B cell (primary cell): ENCODE measurements around the gene CCDC175. TPM values are rescaled to one million over a fixed set of nuclear protein-coding genes. Genes with fewer than 3 reads are reported as not detected.
A peak's percentile ranks its signal among the peaks of the same experiment; 100 is the strongest.

Experiments
- ATAC-seq: fragments of 200-7000 bp; cut with Tn5 transposase; one replicate; pipeline ENCODE4 v1.10.0; 2021; ENCODE audit warnings: low read depth, mild to moderate bottlenecking, moderate number of reproducible peaks, moderate library complexity
- CTCF ChIA-PET: fragments of 350-600 bp; sonication (Branson Sonifier 250); formaldehyde crosslinking; loops from one replicate; lab custom pipeline; 2021; ENCODE audit warnings: antibody characterized with exemption, inconsistent platforms; lab: Charles Lee
- POLR2A ChIA-PET: fragments of 350-600 bp; sonication (Branson Sonifier 250); formaldehyde crosslinking; loops from one replicate; lab custom pipeline; 2021; ENCODE audit warnings: antibody characterized with exemption; lab: Charles Lee
- DNase-seq: peaks from one replicate; pipeline ENCODE4 v3.0.0; 2013
- H2AFZ ChIP-seq: 2 replicates; pipeline ENCODE4 v1.6.1; 2012; ENCODE audit warnings: mild to moderate bottlenecking, low read depth, low read length; ENCODE audit not compliant: insufficient read depth, poor library complexity, severe bottlenecking
- H3K27ac ChIP-seq, 2 donors: 1 replicate in 1 of 2; 2 replicates in 1 of 2; pipeline ENCODE4 v1.5.1; 2012 to 2013; ENCODE audit warnings: low read length in 2 of 2, mild to moderate bottlenecking in 2 of 2, moderate library complexity in 1 of 2
- H3K27me3 ChIP-seq, 4 experiments: fragments of 200-600 bp in 1 of 4; sonication (generic) in 1 of 4; replicated peaks in 1 of 4; 1 replicate in 2 of 4; 2 replicates in 2 of 4; pipeline versions ENCODE4 v1.6.1 to v1.7.0; 2013 to 2016; ENCODE audit warnings: low read length in 3 of 4, mild to moderate bottlenecking in 2 of 4, mixed read lengths in 1 of 4, moderate library complexity in 1 of 4; ENCODE audit not compliant: insufficient read depth in 4 of 4, control insufficient read depth in 3 of 4; ENCODE audit errors: control extremely low read depth in 1 of 4
- H3K36me3 ChIP-seq, 2 experiments: replicated peaks in 1 of 2; 1 replicate in 1 of 2; 2 replicates in 1 of 2; pipeline versions ENCODE4 v1.6.1 to v1.7.1; 2013; ENCODE audit warnings: low read length in 1 of 2; ENCODE audit not compliant: insufficient read depth in 2 of 2, control insufficient read depth in 1 of 2; ENCODE audit errors: control extremely low read depth in 1 of 2, extremely low read depth in 1 of 2
- H3K4me1 ChIP-seq, 2 donors: fragments of 200-600 bp in 1 of 2; sonication (generic) in 1 of 2; 1 replicate in 1 of 2; 2 replicates in 1 of 2; pipeline versions ENCODE4 v1.5.1 to v1.6.1; 2013 to 2017; ENCODE audit warnings: low read length in 2 of 2; ENCODE audit not compliant: control insufficient read depth in 2 of 2, insufficient read depth in 2 of 2
- H3K4me2 ChIP-seq: replicated peaks from 2 replicates; pipeline ENCODE3; 2012; ENCODE audit warnings: mild to moderate bottlenecking, low read depth, low read length; ENCODE audit not compliant: poor library complexity, severe bottlenecking
- H3K4me3 ChIP-seq, 5 experiments: fragments of 200-600 bp in 1 of 5; sonication (generic) in 1 of 5; 1 replicate in 3 of 5; 2 replicates in 2 of 5; pipeline versions ENCODE4 v1.5.1 to v1.7.0; 2011 to 2016; ENCODE audit warnings: low read length in 4 of 5, mild to moderate bottlenecking in 4 of 5, low read depth in 2 of 5, control low read depth in 1 of 5, moderate library complexity in 1 of 5; ENCODE audit not compliant: insufficient read depth in 1 of 5; ENCODE audit errors: control extremely low read depth in 1 of 5, extremely low read depth in 1 of 5
- H3K79me2 ChIP-seq: fragments of 200-600 bp; sonication (generic); one replicate; pipeline ENCODE4 v1.6.0; 2016; ENCODE audit warnings: low read length; ENCODE audit not compliant: control insufficient read depth, insufficient read depth
- H3K9ac ChIP-seq: fragments of 200-600 bp; sonication (generic); 2 replicates; pipeline ENCODE4 v1.6.1; 2017; ENCODE audit warnings: mild to moderate bottlenecking, low read length, moderate library complexity
- H3K9me3 ChIP-seq, 3 donors: one replicate each; pipeline versions ENCODE4 v1.6.1 to v1.7.1; 2013; ENCODE audit warnings: low read length in 2 of 3; ENCODE audit not compliant: control insufficient read depth in 2 of 3, insufficient read depth in 1 of 3; ENCODE audit errors: control extremely low read depth in 1 of 3
- H4K20me1 ChIP-seq: 2 replicates; pipeline ENCODE4 v1.6.0; 2012; ENCODE audit warnings: mild to moderate bottlenecking, low read length; ENCODE audit not compliant: insufficient read depth, control insufficient read depth, poor library complexity, severe bottlenecking
- H3K27ac Mint-ChIP-seq: one replicate; pipeline ENCODE4 v1.8.0; 2021; ENCODE audit warnings: mixed read lengths
- H3K27me3 Mint-ChIP-seq: one replicate; pipeline ENCODE4 v1.8.0; 2021; ENCODE audit warnings: mixed read lengths
- H3K4me1 Mint-ChIP-seq: one replicate; pipeline ENCODE4 v1.8.0; 2021; ENCODE audit warnings: mixed read lengths
- H3K4me3 Mint-ChIP-seq: one replicate; pipeline ENCODE4 v1.8.0; 2021; ENCODE audit warnings: mixed read lengths
- H3K9me3 Mint-ChIP-seq: one replicate; pipeline ENCODE4 v1.8.0; 2022; ENCODE audit warnings: mixed read lengths; ENCODE audit not compliant: insufficient read depth
- CTCF ChIP-seq: fragments of 200-600 bp; IDR thresholded peaks from one replicate; pipeline ENCODE4 v1.8.0; 2022; ENCODE audit warnings: antibody characterized with exemption, mild to moderate bottlenecking
- EZH2 ChIP-seq: IDR thresholded peaks from 2 replicates; pipeline ENCODE4 v1.6.1; 2012; ENCODE audit warnings: borderline replicate concordance, low read depth, mild to moderate bottlenecking, moderate library complexity, low read length; ENCODE audit not compliant: insufficient read depth, poor library complexity, severe bottlenecking
- WGBS: methylation state at CpG from one replicate; pipeline ENCODE4 v1.1.5; 2013; ENCODE audit warnings: missing lambda C conversion rate; ENCODE audit not compliant: insufficient coverage; 5-methylcytosine and 5-hydroxymethylcytosine counted together
- intact Hi-C: fragments of 100-400 bp; cut with micrococcal nuclease; formaldehyde crosslinking; loops from one replicate; pipeline ENCODE4 v1.10.0; 2022
- polyA plus RNA-seq: library from polyadenylated mRNA; depleted of rRNA; stranded (reverse); fragments of >200 nt; gene quantifications from 2 replicates; pipeline ENCODE4 v1.2.3, GENCODE V29; 2012
- total RNA-seq, 2 donors: library from RNA; stranded (reverse); fragments of 120-200 nt in 1 of 2; gene quantifications; 1 replicate in 1 of 2; 2 replicates in 1 of 2; pipeline versions ENCODE4 v1.2.3 to v1.2.4, GENCODE V29; 2013 to 2022

Gene CCDC175
- total and polyA plus RNA-seq, 2 donors (not counting 1 experiment from before 2014, with no cell fraction given), result not detected

GRCh38 chr14:59588101-59588500 lies 11.5 kb upstream of the CCDC175 start:
- H3K4me3 ChIP-seq, result no peak overlapping the region
- Mint-ChIP-seq H3K4me3 (no peak overlapping the region), H3K4me1 (peaks cover 12% of the 10 kb centered on the region), H3K27ac (no peak overlapping the region), H3K9me3 (peaks cover 3% of the 10 kb centered on the region), H3K27me3 (peaks cover 6% of the 10 kb centered on the region)
- intact Hi-C loops, result no loop called here
- peaks cover 10 to 11% of the 10 kb centered on the region in 2 donors for H3K4me1 ChIP-seq
- H3K9ac ChIP-seq, result no peak overlapping the region
- TF ChIP-seq CTCF (no peak), EZH2 (no peak)
- no peaks in the 10 kb centered on the region for H3K36me3 ChIP-seq
- CTCF ChIA-PET, result no interaction called here
- no peaks in the 10 kb centered on the region for H3K27me3 ChIP-seq
- 100% methylated on average over 1 of the region's 3 CpGs for WGBS
- H3K79me2 ChIP-seq, result no peaks in the 10 kb centered on the region
- no peak for DNase-seq
- H4K20me1 ChIP-seq, result no peaks in the 10 kb centered on the region
- H3K9me3 ChIP-seq, result peaks cover 0 to 4% (median 0%) of the 10 kb centered on the region in 3 donors
- H3K4me2 ChIP-seq, result no peak overlapping the region
- H2AFZ ChIP-seq, result no peak overlapping the region
- ATAC-seq, result no peak
- no peak overlapping the region for H3K27ac ChIP-seq
- POLR2A ChIA-PET, result no interaction called here

GRCh38 chr14:59585891-59586554 lies 9.4 kb upstream of the CCDC175 start:
- H3K4me1 ChIP-seq, result peaks cover 11% of the 10 kb centered on the region in 2 donors
- H3K4me3 Mint-ChIP-seq, result peak overlapping the region; percentile 84
- H3K79me2 ChIP-seq, result no peaks in the 10 kb centered on the region
- H3K4me3 ChIP-seq, result peak overlapping the region in 4 of 5 experiments; percentile 10 to 45 (median 34)
- peak overlapping the region; percentile 65 for H2AFZ ChIP-seq
- TF ChIP-seq EZH2, result no peak
- TF ChIP-seq CTCF, result no peak
- no peaks in the 10 kb centered on the region for H3K9me3 ChIP-seq
- WGBS, result 15% methylated on average over 2 of the region's 10 CpGs
- no peak for ATAC-seq
- H3K9me3 Mint-ChIP-seq, result no peaks in the 10 kb centered on the region
- H3K27me3 ChIP-seq, result no peaks in the 10 kb centered on the region
- intact Hi-C loops, result no loop called here
- no peak overlapping the region for H3K27ac ChIP-seq
- H3K9ac ChIP-seq, result peak overlapping the region; percentile 46
- no peaks in the 10 kb centered on the region for H4K20me1 ChIP-seq
- H3K4me2 ChIP-seq, result peak overlapping the region; percentile 65
- POLR2A ChIA-PET, result no interaction called here
- H3K4me1 Mint-ChIP-seq, result peaks cover 15% of the 10 kb centered on the region
- DNase-seq, result peak; percentile 8
- H3K27me3 Mint-ChIP-seq, result peaks cover 4% of the 10 kb centered on the region
- H3K27ac Mint-ChIP-seq, result peak overlapping the region; percentile 1
- CTCF ChIA-PET, result interaction anchor here (0.8 to 1.0 kb wide), 2 partner anchors 9 to 16 kb away, joined by 4 read pairs; no protein-coding TSS in a partner anchor
- H3K36me3 ChIP-seq, result no peaks in the 10 kb centered on the region
